ENCODE measurements around the gene PRKG1.
"Not testable (repeated sequence)": the region's sequence is repeated elsewhere in the genome, so short reads cannot be mapped to it uniquely, and the experiment has no call there.

The PRKG1 gene

DNA sequence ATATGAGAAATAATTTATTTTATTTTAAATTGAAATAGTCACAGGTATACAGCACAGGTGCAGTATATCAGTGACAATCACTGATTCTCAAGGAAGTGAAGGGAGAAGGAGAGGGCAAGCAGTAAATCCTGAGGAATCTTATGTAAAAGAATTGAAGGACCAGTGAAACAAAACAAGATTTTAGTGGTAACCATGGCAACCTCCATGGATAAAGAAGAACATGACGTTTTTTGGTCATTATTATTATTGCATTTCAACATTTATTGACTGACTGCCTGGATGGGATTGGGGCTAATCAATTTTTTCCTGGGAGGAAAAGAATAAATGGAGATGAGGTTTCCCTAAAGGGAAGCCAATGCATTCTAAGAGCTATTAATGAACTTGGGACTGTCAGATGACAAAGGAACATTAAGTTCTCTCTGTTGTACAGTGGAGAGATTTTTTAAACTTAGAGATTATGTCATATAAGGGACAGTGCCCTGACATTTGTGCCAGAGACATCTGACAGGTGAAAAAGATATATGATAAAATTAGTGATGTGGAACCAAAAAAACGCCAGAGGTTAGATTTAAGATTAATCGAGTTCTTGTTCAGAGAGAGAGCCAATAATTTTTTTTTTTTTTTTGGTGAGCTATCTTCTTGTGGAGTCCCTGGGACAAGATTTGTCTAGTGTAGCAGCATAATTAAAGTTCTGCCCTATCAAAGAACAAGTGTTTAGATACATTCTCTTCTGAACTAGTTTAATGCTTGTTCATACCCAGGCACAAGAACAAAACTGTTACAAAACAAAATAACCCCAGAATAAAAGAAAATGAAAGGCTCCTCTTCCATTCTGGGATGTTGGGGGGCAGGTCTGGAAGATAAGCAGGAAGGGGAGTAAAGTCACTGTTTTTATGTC lies 345.2 kb downstream of the PRKG1 start:
- no peak for DNase-seq (ENCODE audit: low read depth in 2 of 3, low spot score in 2 of 3)

- no peak for DNase-seq (ENCODE audit: low read depth in 2 of 3, low spot score in 2 of 3)
Observed at GRCh38 chr10:51421853-51422252, 347.6 kb downstream of the PRKG1 start.

DNA sequence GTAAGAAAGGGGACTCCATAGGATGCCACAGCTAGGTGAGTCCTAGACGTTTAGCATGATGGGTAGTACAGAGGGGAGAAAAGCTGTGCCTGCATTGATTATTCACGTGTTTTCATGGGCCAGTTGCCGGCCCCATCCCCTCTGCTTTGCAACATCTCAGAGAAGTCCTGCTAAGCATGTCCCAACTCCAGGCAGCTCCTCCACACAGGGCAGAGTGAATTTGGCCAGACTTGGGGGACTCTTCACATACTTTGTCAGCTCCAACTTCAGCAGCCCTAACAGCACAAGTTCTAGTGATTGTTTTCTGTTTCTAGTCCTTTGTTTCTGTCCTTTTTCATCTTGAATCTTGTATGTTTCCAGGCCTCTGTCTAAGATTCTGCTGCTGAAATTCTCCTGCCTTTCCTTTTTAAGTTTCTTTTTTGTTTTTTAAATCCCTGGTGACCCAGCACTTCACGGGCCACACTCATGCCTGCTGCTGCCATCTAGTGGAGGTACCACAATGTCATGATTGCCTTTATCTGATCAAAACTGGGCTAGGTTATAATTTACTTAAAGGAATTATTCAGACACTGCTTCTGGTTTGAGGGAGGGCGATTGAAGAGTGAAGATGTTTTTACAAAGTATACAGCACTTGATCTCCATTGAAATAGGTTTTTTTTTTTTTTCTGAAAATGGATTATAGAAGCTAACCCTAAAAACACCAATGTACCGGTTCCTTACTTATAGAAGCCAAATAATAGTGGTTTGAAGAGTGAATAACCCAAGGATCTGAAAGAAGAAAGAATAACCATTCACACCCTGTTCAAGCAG lies 348.2 kb downstream of the PRKG1 start:
- no peak for DNase-seq (ENCODE audit: low read depth in 2 of 3, low spot score in 2 of 3)

GRCh38 chr10:51423121-51423452 lies 348.8 kb downstream of the PRKG1 start:
- no peak for DNase-seq (ENCODE audit: low read depth in 2 of 3, low spot score in 2 of 3)

GRCh38 chr10:51425431-51425830 lies 351.1 kb downstream of the PRKG1 start:
- DNase-seq (ENCODE audit: low read depth in 2 of 3, low spot score in 2 of 3): no peak

- DNase-seq (ENCODE audit: low read depth in 2 of 3, low spot score in 2 of 3): no peak
Observed at GRCh38 chr10:51427758-51428157, 353.5 kb downstream of the PRKG1 start.

GRCh38 chr10:51430506-51430905 lies 356.2 kb downstream of the PRKG1 start:
- DNase-seq (ENCODE audit: low read depth in 2 of 3, low spot score in 2 of 3): no peak

GRCh38 chr10:51433949-51434475 lies 359.7 kb downstream of the PRKG1 start:
- DNase-seq (ENCODE audit: low read depth in 2 of 3, low spot score in 2 of 3): no peak

DNA sequence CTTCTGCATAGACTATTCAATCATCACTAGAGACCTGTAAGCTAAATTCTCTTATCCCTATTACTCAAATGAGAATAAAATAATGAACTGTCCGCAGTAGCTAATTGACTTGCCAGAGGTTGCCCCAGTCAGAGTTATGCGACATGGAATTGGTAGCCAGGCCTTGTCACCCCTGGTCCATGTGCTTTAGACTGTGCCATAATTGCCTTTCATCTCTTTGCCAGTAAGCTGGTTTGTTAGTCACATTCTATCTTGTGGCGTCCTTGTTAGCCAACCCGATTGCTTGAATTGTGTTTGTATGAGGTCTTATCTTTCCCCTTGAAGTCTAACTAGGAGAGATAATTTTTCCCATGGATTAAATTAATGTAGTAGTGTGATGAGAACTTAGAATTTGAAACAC lies 362.5 kb downstream of the PRKG1 start:
- no peak for DNase-seq (ENCODE audit: low read depth in 2 of 3, low spot score in 2 of 3)

GRCh38 chr10:51439645-51440044 lies 365.4 kb downstream of the PRKG1 start:
- no peak for DNase-seq (ENCODE audit: low read depth in 2 of 3, low spot score in 2 of 3)

GRCh38 chr10:51445588-51445987 lies 371.3 kb downstream of the PRKG1 start:
- no peak for DNase-seq (ENCODE audit: low read depth in 2 of 3, low spot score in 2 of 3)

DNA sequence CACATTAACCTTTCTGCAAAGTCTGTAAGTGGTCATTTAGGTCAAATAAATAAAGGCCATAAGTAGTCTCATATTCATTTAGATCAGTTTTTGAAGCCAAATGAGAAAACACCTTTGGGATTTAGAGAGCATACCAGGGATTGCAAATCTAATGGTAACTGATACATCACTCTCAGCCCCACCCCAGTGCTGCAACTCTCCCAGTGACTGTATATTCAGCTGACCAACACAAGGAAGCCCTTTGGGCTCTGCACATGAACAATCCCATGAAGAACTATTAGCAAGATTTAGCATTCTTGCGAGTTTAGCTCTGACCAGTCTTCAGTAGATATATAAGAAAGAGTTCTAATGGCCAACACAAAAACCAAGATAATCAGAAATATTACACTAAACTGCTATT lies 372.8 kb downstream of the PRKG1 start:
- no peak for DNase-seq (ENCODE audit: low read depth in 2 of 3, low spot score in 2 of 3)

DNA sequence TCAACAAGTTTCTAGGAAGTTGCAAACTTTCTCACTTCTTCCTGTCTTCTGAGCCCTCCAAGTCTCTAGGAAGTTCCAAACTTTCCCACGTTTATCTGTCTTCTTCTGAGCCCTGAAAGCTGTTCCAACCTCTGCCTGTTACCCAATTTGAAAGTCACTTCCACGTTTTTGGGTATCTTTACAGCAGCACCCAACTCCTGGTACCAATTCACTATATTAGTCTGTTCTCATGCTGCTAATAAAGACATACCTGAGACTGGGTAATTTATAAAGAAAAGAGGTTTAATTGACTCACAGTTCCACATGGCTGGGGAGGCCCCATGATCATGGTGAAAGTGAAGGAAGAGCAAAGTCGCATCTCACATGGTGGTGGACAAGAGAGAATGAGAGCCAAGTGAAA lies 381.5 kb downstream of the PRKG1 start:
- DNase-seq (ENCODE audit: low read depth in 2 of 3, low spot score in 2 of 3): not testable (repeated sequence)

GRCh38 chr10:51459476-51459875 lies 385.2 kb downstream of the PRKG1 start:
- no peak for DNase-seq (ENCODE audit: low read depth in 2 of 3, low spot score in 2 of 3)

GRCh38 chr10:51462076-51462779 lies 387.9 kb downstream of the PRKG1 start:
- no peak for DNase-seq (ENCODE audit: low read depth in 2 of 3, low spot score in 2 of 3)

- DNase-seq (ENCODE audit: low read depth in 2 of 3, low spot score in 2 of 3): no peak
Observed at GRCh38 chr10:51468424-51468823, 394.1 kb downstream of the PRKG1 start.

GRCh38 chr10:51469686-51470085 lies 395.4 kb downstream of the PRKG1 start:
- no peak for DNase-seq (ENCODE audit: low read depth in 2 of 3, low spot score in 2 of 3)

GRCh38 chr10:51471271-51471670 lies 397.0 kb downstream of the PRKG1 start:
- DNase-seq (ENCODE audit: low read depth in 2 of 3, low spot score in 2 of 3): no peak

GRCh38 chr10:51472154-51472553 lies 397.9 kb downstream of the PRKG1 start:
- DNase-seq (ENCODE audit: low read depth in 2 of 3, low spot score in 2 of 3): no peak

DNA sequence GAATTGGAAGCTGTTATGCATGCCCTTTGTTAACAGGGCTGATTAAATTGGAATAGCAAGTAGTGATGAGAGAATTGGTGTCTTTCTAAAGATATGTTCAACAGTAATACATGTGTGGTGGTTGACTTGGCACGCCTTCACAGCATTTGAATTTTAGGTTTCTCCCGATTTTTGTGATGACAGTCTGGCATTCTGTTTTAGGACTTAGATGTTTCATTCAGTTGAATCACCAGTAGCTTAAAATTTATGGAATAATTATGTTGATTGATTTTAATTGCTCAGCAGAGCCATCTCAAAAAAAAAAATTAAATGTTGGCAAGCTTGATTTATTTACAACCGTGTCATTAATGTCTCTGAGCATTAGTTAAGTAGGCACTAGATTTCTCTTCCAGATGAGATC lies 405.4 kb downstream of the PRKG1 start:
- no peak for DNase-seq (ENCODE audit: low read depth in 2 of 3, low spot score in 2 of 3)

DNA sequence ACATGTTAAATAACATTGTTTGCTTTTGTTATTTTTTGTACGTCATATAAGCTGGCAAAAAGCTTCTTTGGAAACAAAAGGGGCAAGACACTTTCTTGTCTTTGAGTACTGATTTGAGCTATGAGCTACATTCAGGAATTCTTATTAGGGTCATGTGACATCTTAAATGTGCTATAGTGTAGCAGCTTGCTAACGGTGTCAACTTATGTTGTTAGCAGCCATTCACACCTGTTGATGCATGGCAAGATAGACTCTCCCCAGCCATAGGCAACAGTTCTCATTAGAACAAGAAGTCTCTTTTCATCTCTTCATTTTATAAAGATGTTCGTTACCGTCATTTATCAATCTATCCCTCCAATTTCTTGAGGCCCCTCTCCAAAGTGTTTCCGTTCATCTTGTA lies 411.4 kb downstream of the PRKG1 start:
- DNase-seq (ENCODE audit: low read depth in 2 of 3, low spot score in 2 of 3): no peak

DNA sequence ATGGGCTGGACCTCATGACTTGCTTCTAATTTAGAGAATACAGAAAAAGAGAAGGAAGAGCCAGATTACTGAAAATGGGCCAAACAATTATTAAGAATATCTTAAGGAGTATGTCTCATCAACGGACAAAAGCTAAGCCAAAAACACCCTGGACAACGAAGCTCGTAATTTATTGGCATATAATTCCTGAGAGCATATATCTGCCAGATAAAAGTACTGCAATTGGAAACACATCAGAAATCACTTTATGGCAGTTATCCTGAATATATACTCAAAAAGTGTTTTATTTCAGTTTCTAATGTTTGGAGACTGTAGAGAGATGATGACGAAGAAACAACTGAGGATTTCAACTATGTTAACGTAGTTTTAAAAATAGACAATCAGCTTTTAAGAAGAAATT lies 413.3 kb downstream of the PRKG1 start:
- DNase-seq (ENCODE audit: low read depth in 2 of 3, low spot score in 2 of 3): no peak
